Posterior cingulate gyrus (tissue), 11 donors: ENCODE measurements around the gene EEF1E1.

Source experiments
- DNase-seq, 10 donors: peaks; one replicate each; pipeline versions ENCODE4 v3.0.0 to v3.0.0-alpha.2; 2020 to 2021; ENCODE audit warnings: mixed read lengths in 3 of 10
- intact Hi-C: fragments of 100-400 bp; cut with DNase I; formaldehyde crosslinking; loops from one replicate; pipeline ENCODE4 v1.15.1; 2023

EEF1E1 gene

DNA sequence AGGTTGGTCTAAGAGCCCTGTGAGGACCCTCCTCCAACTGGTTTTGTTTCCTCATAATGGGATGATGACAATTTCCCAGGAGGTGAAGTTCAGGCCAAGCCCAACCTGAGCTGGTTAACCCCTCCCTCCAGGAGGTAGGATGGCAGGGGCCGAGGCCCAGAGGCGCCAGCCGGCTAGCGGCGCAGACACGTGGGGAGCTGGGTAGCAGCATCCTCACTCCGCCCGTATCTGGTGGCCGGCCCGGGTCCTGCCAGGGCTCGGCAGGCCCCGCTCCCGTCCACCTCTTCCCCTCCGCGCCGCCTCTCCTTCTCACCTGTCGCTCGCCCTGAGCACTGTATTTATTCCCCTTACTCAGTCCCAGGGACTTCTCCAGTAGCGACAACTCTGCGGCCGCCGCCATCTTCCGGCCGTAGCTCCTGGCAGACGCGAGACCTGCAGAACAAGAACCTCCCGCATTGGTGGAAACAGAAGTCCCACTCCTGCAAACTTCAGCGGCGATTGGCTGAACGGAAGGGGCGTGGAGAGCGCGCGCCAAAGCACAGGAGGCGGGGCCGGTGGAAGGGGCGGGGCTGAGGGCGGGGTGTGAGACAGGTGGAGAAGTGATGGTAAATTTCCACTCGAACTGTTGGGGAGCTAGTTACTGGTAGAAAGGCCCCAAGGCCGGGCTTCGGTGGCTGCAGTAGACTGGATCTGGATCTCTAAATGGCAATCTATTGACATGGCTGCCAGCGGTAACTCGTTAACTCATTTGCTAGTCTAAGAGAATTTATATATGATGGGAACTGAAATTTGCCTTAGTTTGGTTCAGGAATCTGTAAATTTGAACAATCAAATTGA is at the start of gene EEF1E1:
EEF1E1 (minus strand) TSS at position 427 of the 837 bp plus-strand sequence; CDS start at position 400, 27 bp downstream.
- DNase-seq = peak; percentile 92 to 99 (median 97)
- intact Hi-C loops = loop anchor here (1.0 kb wide), 1 partner anchor 38 kb away; the partner anchor contains the start of gene BLOC1S5

DNA sequence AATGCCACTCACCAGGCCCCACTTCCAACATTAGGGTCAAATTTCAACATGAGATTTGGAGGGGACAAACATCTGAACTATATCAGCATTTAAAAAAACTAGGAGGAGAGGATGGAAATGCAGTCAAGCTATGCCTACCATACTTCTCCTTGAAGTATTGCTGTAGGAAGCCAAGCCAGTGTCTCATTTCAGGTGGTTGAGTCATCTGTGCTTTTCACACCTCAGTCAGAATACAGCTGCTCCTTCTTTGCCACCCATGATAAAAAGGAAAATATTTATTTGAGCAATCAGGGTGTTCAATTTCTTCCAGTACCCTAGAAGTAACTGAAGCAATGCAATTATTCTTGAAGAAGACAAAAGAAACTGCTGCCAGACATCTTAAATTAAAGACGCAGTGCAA is 47.0 kb upstream of the EEF1E1 start:
- intact Hi-C loops = no loop called here

DNA sequence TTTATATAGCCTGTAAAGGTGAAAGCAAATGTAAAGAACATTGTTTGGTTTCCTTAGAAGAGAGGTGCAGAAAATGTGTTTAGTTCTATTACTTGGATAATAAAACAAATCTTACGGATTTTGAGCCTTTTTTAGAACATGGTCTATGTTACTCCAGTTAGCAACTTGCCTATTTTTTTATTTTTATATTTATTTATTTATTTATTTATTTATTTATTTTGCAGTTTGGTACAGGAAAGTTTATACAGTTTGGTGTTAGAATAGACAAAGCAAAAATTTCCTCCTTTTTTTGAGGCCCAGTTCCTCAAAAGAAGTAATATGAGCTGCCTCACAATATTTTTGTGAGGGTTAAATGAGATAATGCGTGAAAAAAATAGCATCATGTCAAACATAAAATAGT is 41.6 kb upstream of the EEF1E1 start:
- intact Hi-C loops = no loop called here
- no peak for DNase-seq

More for the DNA sequence above, 47.0 kb upstream of the EEF1E1 start:
- no peak for DNase-seq

DNA sequence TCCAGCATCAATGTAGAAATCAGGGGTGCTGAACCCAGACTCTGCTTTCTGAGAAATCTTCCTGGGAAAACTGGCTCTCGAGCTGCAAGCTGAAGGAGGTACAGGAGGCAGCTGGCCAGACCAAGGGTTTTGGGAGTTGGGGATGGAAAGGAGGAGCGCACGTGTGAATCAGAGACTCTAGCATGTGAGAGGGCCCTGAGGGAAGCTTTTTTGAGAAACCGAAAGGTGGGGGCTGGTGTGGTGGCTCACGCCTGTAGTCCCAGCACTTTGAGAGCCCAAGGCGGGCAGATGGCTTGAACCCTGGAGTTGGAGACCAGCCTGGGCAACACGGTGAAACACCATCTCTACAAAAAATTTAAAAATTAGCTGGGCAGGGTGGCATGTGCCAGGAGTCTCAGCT is 37.1 kb upstream of the EEF1E1 start:
- DNase-seq = no peak
- intact Hi-C loops = no loop called here

DNA sequence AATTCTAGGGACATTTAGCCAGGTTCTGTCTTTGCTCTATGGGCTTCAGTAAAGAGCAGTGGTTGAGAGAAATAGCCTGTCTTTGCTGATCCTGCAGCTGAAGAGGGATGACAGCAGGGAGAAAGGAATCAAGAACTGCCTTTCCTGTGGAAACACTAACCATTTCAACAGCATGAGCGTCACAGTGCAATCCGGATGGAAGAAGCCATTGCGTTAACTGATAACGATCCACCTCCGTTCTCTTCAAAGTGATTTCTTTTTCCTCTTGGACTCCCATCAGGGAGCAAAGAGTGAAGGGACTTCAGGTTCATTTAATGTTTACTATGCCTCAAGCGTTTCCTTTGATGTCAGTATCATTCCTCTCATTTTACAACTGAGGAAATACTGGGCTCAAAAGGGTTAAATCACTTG is 35.2 kb upstream of the EEF1E1 start:
- intact Hi-C loops = no loop called here

GRCh38 chr6:8135276-8135675 is 32.9 kb upstream of the EEF1E1 start:
- DNase-seq = no peak
- intact Hi-C loops = no loop called here

More for the DNA sequence above, 35.2 kb upstream of the EEF1E1 start:
- DNase-seq = no peak

- intact Hi-C loops = no loop called here
- no peak for DNase-seq
Measured at GRCh38 chr6:8132130-8132529, 29.8 kb upstream of the EEF1E1 start.

GRCh38 chr6:8131265-8131897 is 29.0 kb upstream of the EEF1E1 start:
- DNase-seq = peak in 5 of 10 donors; percentile 8 to 49 (median 35)
- intact Hi-C loops = loop anchor here (1.0 kb wide), 1 partner anchor 88 kb away; no protein-coding TSS in a partner anchor

DNA sequence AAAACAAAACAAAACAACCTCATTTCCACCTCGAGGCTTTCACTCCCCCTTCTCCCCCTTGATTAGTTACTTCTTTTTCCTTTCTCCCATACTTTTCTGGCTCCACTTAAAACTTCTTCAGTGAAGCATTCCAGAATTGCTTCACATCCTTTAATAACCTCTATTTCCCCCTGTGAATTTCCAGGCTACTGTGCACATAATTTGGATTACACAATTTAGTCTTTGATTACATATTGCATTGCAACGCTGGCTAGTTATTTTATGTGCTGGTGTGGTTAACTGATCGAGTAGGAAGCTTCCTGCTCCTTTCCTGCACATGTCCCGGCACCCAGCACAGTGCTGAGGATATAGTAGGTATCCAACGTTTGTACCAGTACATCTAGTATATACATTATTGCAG is 28.1 kb upstream of the EEF1E1 start:
- intact Hi-C loops = no loop called here

GRCh38 chr6:8123236-8123635 is 20.9 kb upstream of the EEF1E1 start:
- no peak for DNase-seq
- intact Hi-C loops = no loop called here

More for the DNA sequence above, 28.1 kb upstream of the EEF1E1 start:
- DNase-seq = no peak

- intact Hi-C loops = no loop called here
- no peak for DNase-seq
Measured at GRCh38 chr6:8114956-8115355, 12.6 kb upstream of the EEF1E1 start.

- intact Hi-C loops = no loop called here
Measured at GRCh38 chr6:8113131-8113654, 10.8 kb upstream of the EEF1E1 start.

GRCh38 chr6:8110725-8111124 is 8.4 kb upstream of the EEF1E1 start:
- no peak for DNase-seq
- intact Hi-C loops = no loop called here

More at GRCh38 chr6:8113131-8113654, 10.8 kb upstream of the EEF1E1 start:
- DNase-seq = no peak

DNA sequence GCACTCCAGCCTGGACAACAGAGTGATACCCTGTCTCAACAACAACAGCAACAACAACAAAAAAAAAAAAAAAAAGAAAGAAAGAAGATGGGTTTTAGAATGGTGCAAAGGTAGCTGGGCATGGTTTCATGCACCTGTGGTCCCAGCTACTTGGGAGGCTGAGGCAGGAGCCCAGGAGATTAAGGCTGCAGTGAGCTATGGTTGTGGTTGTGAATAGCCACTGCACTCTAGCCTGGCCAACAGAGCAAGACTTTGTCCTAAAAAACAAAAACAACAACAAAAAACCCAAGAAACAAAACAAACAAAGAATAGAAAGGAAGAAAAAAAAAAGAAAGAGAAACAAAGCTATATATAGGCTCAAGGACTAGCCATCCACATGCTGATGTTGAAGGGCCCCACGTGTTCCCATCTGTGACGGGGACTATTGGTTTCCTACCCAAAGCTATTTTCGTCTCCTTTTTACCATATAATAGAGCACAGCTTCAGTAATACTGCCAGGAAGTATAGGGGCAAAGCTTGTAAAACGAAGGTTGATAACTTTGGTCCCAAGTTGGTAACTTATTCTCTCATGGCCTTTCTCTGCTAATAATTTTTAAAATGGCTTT is 7.9 kb upstream of the EEF1E1 start:
- no peak for DNase-seq
- intact Hi-C loops = no loop called here

GRCh38 chr6:8108759-8109539 is 6.6 kb upstream of the EEF1E1 start:
- intact Hi-C loops = no loop called here
- DNase-seq = no peak

DNA sequence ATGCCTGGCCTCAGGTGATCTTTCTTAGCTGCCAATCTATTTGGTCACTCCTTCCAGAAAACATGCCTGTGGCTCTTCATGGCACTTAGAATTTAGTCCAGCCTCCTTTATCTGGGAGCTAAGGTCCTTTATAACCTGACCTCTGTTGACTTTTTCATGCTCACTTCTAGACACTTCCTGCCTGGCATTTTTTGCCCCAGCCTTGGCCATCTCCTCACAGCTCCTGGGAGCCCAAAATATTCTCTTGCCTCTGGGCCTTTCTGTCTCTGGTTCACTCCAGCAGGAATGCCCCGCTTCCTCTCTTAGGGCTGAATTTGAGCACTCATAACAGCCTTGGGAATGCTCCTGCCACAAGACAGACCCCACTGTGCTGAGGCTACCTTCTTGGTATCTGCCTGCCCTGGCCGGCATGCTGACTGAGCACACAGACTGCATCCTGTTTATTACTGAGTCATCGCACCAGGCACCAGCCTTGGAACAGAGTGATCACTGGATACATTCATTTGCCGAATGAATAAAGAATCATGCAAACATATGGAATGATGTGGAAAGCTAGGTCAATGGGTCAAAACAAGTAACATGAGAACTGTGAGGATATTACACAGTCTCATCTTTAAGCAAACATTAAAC is 5.8 kb upstream of the EEF1E1 start:
- intact Hi-C loops = no loop called here
- DNase-seq = peak in 1 of 10 donors; percentile 12

GRCh38 chr6:8105791-8106190 is 3.4 kb upstream of the EEF1E1 start:
- no peak for DNase-seq
- intact Hi-C loops = no loop called here

- DNase-seq = no peak
Measured at GRCh38 chr6:8103726-8104125, 1.4 kb upstream of the EEF1E1 start.

GRCh38 chr6:8100159-8100854 is 2.0 kb downstream of the EEF1E1 start:
- DNase-seq = no peak
- intact Hi-C loops = no loop called here

More at GRCh38 chr6:8103726-8104125, 1.4 kb upstream of the EEF1E1 start:
- intact Hi-C loops = no loop called here
